Measurements from ENCODE around the gene FRMD4A.

DNA sequence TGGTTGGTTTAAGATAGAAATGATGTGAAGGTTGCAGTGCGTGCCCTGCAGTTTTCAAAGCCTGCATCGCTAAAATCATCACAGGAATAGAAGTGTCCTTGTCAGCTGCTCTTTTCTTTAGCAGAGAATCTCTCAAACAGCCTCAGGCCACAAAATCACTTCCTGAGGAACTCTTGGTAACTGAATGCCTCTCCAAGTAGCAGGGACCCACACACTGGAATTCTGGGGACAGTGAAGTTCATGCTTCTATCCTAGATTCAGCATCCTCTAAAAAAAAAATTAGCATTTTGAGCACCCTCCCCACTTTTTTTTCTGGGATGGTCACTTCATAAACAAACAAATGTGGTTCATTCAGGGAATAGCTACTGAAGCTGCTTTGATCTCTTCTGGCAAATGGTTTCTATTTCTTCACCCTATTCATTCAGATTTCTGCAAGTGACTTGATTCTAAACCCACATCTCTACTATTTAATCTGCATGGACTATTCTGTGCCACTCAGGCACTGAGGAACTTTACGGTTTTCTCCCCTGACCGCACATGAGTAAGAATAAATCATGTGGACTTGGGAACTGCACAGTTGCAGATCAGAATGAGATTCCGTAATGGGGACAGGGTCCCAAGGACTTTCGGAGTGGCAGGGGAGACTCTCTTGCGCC, 306.9 kb downstream of the FRMD4A start:
- TF ChIP-seq, protein P1, sequence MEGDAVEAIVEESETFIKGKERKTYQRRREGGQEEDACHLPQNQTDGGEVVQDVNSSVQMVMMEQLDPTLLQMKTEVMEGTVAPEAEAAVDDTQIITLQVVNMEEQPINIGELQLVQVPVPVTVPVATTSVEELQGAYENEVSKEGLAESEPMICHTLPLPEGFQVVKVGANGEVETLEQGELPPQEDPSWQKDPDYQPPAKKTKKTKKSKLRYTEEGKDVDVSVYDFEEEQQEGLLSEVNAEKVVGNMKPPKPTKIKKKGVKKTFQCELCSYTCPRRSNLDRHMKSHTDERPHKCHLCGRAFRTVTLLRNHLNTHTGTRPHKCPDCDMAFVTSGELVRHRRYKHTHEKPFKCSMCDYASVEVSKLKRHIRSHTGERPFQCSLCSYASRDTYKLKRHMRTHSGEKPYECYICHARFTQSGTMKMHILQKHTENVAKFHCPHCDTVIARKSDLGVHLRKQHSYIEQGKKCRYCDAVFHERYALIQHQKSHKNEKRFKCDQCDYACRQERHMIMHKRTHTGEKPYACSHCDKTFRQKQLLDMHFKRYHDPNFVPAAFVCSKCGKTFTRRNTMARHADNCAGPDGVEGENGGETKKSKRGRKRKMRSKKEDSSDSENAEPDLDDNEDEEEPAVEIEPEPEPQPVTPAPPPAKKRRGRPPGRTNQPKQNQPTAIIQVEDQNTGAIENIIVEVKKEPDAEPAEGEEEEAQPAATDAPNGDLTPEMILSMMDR (IDR thresholded peaks at IDR 0.05) = no peak
- TF ChIP-seq POLR2A (IDR thresholded peaks at IDR 0.05) = no peak
